Prostate gland (tissue), 2 donors: ENCODE data around the gene SNX13.

ENCODE experiments used
- CTCF ChIP-seq, 4 experiments: fragments of 200-600 bp in 2 of 4; fragments of 450-650 bp in 2 of 4; sonication (generic) in 2 of 4; IDR thresholded peaks; 1 replicate in 3 of 4; 2 replicates in 1 of 4; pipeline ENCODE4 v1.5.1; 2016 to 2019; ENCODE audit warnings: antibody characterized with exemption in 4 of 4, mild to moderate bottlenecking in 2 of 4, moderate library complexity in 2 of 4
- POLR2A ChIP-seq: fragments of 450-650 bp; IDR thresholded peaks from one replicate; pipeline ENCODE4 v1.6.1; 2016; ENCODE audit warnings: antibody characterized with exemption, mild to moderate bottlenecking

- TF ChIP-seq CTCF (IDR thresholded peaks at IDR 0.05) (no peak), POLR2A (no peak)
Measured at GRCh38 chr7:17832242-17832641, 108.1 kb downstream of the SNX13 start.
